AG04449 (cell line): Measurements from ENCODE around the gene ADRM1.

Experiments
- CTCF ChIA-PET: fragments of 350-600 bp; formaldehyde crosslinking; extraction: SDS; loops from one replicate; lab custom pipeline; 2021; ENCODE audit warnings: antibody characterized with exemption; lab: Yijun Ruan, JAX
- POLR2A ChIA-PET: fragments of 400-600, 350-600 bp; formaldehyde crosslinking; extraction: SDS; loops from one replicate; lab custom pipeline; 2020; ENCODE audit warnings: antibody characterized with exemption, inconsistent platforms; lab: Yijun Ruan, JAX
- DNase-seq: peaks from one replicate; pipeline ENCODE4 v3.0.0-alpha.2; 2010; ENCODE audit warnings: low read depth, low spot score
- H3K4me3 ChIP-seq: 2 replicates; pipeline ENCODE4 v1.5.1; 2011; ENCODE audit warnings: low read depth, mild to moderate bottlenecking, control low read depth, low read length
- CTCF ChIP-seq: IDR thresholded peaks from one replicate; pipeline ENCODE4 v1.5.1; 2011; ENCODE audit warnings: mild to moderate bottlenecking, moderate library complexity, low read length, control low read depth, inconsistent platforms; ENCODE audit not compliant: insufficient read depth; ENCODE audit errors: missing control alignments

Gene ADRM1

GRCh38 chr20:62282103-62282502 lies 20.7 kb upstream of the ADRM1 start:
- no peak overlapping the region for H3K4me3 ChIP-seq
- TF ChIP-seq CTCF = no peak
- no peak for DNase-seq
- CTCF ChIA-PET = interaction anchor here (1.4 kb wide), 1 partner anchor 101 kb away, joined by 3 read pairs; no protein-coding TSS in a partner anchor
- POLR2A ChIA-PET = no interaction called here

DNA sequence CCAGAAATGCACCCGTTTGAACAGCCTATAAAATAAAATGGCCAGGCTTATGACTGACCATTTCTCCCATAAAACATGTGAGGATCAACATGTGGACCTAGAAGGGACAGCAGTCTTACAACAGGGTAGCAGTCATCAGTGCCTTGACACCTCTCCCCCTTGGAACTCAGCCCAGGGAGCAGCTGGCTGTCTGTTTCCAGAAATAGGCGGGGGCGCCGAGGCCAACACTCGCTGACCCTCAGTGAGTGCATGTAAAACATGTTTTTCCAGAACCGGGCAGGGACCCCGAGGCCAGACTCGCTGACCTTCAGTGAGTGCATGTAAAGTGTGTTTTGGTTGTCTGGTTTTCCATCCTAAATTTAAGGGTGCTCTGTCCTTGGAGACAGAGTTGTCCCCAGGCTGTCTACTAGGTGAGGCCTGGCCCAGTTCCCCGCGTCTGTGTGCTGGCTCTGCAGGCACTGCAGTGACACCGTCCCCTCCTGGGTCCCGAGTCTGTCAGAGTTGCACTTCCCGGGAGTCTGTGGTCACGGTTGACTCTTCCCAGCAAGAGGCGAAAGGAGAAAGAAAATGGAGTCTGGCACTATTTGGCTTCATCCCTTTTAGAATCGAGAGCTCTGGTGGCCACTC lies 19.8 kb upstream of the ADRM1 start:
- POLR2A ChIA-PET = no interaction called here
- TF ChIP-seq CTCF = no peak
- CTCF ChIA-PET = interaction anchor here (1.4 to 3.6 kb wide), 2 partner anchors 18 to 100 kb away, joined by 3 to 20 read pairs; partner anchors contain the start of gene ADRM1
- DNase-seq = no peak
- H3K4me3 ChIP-seq = no peak overlapping the region

- DNase-seq = no peak
- H3K4me3 ChIP-seq = no peak overlapping the region
- TF ChIP-seq CTCF = no peak
- POLR2A ChIA-PET = no interaction called here
- CTCF ChIA-PET = interaction anchor here (0.9 to 3.6 kb wide), 5 partner anchors 16 to 275 kb away, joined by 3 to 20 read pairs (median 3); partner anchors contain the start of gene ADRM1
Observed at GRCh38 chr20:62284448-62284847, 18.3 kb upstream of the ADRM1 start.

DNA sequence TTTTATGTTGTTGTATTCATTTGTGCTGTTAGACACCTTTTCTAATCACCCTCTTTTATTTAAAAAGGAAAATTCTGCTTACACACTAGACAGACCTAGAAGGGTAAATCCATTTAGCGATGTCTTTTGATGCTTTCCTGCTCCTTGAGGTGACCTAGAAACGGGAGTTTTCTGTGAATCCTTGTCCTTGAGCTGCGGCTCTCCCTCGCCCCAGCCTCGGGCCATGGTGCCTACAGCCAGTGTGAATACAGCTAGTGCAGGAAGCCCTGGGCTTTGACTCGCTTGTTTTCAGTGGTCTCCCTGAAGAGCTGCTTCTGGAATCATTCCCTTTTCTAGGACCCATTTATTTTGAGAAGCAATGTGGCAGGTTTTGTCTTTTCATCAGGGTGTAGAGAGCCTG lies 17.6 kb upstream of the ADRM1 start:
- H3K4me3 ChIP-seq = no peak overlapping the region
- POLR2A ChIA-PET = no interaction called here
- no peak for DNase-seq
- no peak for TF ChIP-seq CTCF
- CTCF ChIA-PET = interaction anchor here (0.9 to 3.6 kb wide), 4 partner anchors 16 to 276 kb away, joined by 3 to 20 read pairs (median 3); partner anchors contain the start of gene ADRM1

GRCh38 chr20:62285722-62286121 lies 17.1 kb upstream of the ADRM1 start:
- TF ChIP-seq CTCF = no peak
- no peak overlapping the region for H3K4me3 ChIP-seq
- POLR2A ChIA-PET = no interaction called here
- CTCF ChIA-PET = interaction anchor here (1.3 to 3.6 kb wide), 2 partner anchors 12 to 15 kb away, joined by 3 to 20 read pairs; partner anchors contain the start of gene ADRM1
- no peak for DNase-seq

DNA sequence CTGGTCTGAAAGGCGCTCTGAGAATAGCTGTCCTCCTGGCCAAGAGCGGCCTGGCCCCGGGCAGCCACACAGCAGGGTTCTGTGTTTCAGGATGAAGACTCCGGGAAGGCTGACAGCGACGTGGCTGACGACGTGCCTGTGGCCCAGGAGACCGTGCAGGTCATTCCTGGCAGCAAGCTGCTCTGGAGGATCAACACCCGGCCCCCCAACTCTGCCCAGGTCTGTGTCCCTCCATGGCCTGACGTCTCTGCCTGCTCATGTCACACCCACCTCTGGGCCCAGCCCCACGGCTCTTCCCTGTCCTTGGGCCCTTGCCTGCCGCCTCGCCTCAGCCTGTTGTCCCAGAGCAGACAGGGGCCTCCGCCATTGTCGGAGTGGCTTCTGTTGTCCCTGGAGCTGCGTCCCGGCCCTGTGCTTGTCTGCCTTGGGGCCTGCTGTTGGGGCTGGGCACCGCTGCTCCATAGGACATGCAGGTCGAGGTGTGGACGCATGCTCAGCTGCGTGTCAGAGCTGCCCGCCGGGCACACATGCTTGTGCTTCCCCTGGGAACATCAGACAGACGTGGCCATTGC lies 16.2 kb upstream of the ADRM1 start:
- CTCF ChIA-PET = interaction anchor here (1.3 to 3.6 kb wide), 2 partner anchors 13 to 14 kb away, joined by 3 to 20 read pairs; partner anchors contain the start of gene ADRM1
- no peak for TF ChIP-seq CTCF
- H3K4me3 ChIP-seq = no peak overlapping the region
- DNase-seq = no peak
- POLR2A ChIA-PET = no interaction called here
